ENCODE results near the gene CCNY.

The CCNY gene

GRCh38 chr10:35423505-35424306 lies 87.4 kb downstream of the CCNY start:
- DNase-seq (ENCODE audit: low read depth in 1 of 2, low spot score in 1 of 2): no peak

GRCh38 chr10:35424680-35425285 lies 88.5 kb downstream of the CCNY start:
- DNase-seq (ENCODE audit: low read depth in 1 of 2, low spot score in 1 of 2): no peak

- DNase-seq (ENCODE audit: low read depth in 1 of 2, low spot score in 1 of 2): no peak
These were observed 89.3 kb downstream of the CCNY start for GRCh38 chr10:35425595-35425994.

- DNase-seq (ENCODE audit: low read depth in 1 of 2, low spot score in 1 of 2): no peak
These were observed 90.3 kb downstream of the CCNY start for GRCh38 chr10:35426657-35427056.

- DNase-seq (ENCODE audit: low read depth in 1 of 2, low spot score in 1 of 2): no peak
These were observed 91.2 kb downstream of the CCNY start for GRCh38 chr10:35427543-35427942.

GRCh38 chr10:35428521-35428920 lies 92.2 kb downstream of the CCNY start:
- no peak for DNase-seq (ENCODE audit: low read depth in 1 of 2, low spot score in 1 of 2)

- no peak for DNase-seq (ENCODE audit: low read depth in 1 of 2, low spot score in 1 of 2)
These were observed 96.6 kb downstream of the CCNY start for GRCh38 chr10:35432781-35433338.

GRCh38 chr10:35433851-35434426 lies 97.6 kb downstream of the CCNY start:
- DNase-seq (ENCODE audit: low read depth in 1 of 2, low spot score in 1 of 2): no peak

- no peak for DNase-seq (ENCODE audit: low read depth in 1 of 2, low spot score in 1 of 2)
These were observed 98.2 kb downstream of the CCNY start for GRCh38 chr10:35434533-35434932.

- DNase-seq (ENCODE audit: low read depth in 1 of 2, low spot score in 1 of 2): no peak
These were observed 99.5 kb downstream of the CCNY start for GRCh38 chr10:35435824-35436223.

GRCh38 chr10:35437829-35438228 lies 101.5 kb downstream of the CCNY start:
- DNase-seq (ENCODE audit: low read depth in 1 of 2, low spot score in 1 of 2): no peak

- DNase-seq (ENCODE audit: low read depth in 1 of 2, low spot score in 1 of 2): no peak
These were observed 102.6 kb downstream of the CCNY start for GRCh38 chr10:35438718-35439571.

GRCh38 chr10:35440016-35440415 lies 103.7 kb downstream of the CCNY start:
- no peak for DNase-seq (ENCODE audit: low read depth in 1 of 2, low spot score in 1 of 2)

GRCh38 chr10:35442028-35442427 lies 105.7 kb downstream of the CCNY start:
- DNase-seq (ENCODE audit: low read depth in 1 of 2, low spot score in 1 of 2): no peak

GRCh38 chr10:35442592-35442991 lies 106.3 kb downstream of the CCNY start:
- no peak for DNase-seq (ENCODE audit: low read depth in 1 of 2, low spot score in 1 of 2)

- DNase-seq (ENCODE audit: low read depth in 1 of 2, low spot score in 1 of 2): no peak
These were observed 107.5 kb downstream of the CCNY start for GRCh38 chr10:35443858-35444257.

- DNase-seq (ENCODE audit: low read depth in 1 of 2, low spot score in 1 of 2): no peak
These were observed 109.0 kb downstream of the CCNY start for GRCh38 chr10:35445150-35445884.

GRCh38 chr10:35446439-35446838 lies 110.1 kb downstream of the CCNY start:
- no peak for DNase-seq (ENCODE audit: low read depth in 1 of 2, low spot score in 1 of 2)

GRCh38 chr10:35447693-35448407 lies 111.5 kb downstream of the CCNY start:
- no peak for DNase-seq (ENCODE audit: low read depth in 1 of 2, low spot score in 1 of 2)
